Right hindlimb (tissue), 1 donor: ENCODE results near the gene USP7.
A peak's percentile ranks its signal among the peaks of the same experiment; 100 is the strongest.
"Not testable (repeated sequence)": the region's sequence is repeated elsewhere in the genome, so short reads cannot be mapped to it uniquely, and the experiment has no call there.

Source experiments
- DNase-seq: peaks from one replicate; pipeline ENCODE4 v3.0.0-alpha.2; 2018

USP7 gene

GRCh38 chr16:8963821-8964441 lies at the start of gene USP7:
TSS of gene USP7 (minus strand) at chr16:8963906. CDS start at chr16:8963285, 621 bp downstream.
- peak; percentile 94 for DNase-seq

GRCh38 chr16:9013508-9013864 lies 49.8 kb upstream of the USP7 start:
- no peak for DNase-seq

DNA sequence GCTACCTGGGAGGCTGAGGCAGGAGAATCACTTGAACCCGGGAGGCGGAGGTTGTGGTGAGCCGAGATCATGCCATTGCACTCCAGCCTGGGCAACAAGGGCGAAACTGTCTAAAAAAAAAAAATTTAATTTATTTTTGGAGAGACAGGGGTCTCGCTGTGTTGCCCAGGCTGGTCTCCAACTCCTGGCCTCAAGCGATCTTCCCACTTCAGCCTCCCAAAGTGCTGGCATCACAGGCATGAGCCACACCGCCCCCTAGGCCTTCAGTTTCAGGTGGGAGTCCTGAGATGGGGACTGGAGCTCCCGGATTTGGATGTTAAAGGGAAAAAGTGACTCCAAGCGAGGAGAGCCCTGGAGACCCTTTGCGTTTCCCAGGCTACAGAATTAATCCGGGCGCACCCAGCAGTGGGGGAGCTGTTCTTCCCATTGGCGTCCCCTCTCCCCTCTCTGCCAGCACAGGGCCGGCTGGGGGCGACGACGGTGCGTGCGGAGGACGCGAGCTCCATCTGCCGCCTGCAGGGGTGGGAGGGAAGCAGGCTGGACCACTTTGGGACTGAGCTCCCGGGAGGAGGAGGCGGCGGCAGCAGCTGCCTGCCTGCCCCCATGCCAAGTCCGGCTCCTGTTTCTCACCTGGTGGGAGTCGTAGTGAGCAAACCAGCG lies 49.3 kb upstream of the USP7 start:
- peak; percentile 26 for DNase-seq

- no peak for DNase-seq
Observed at GRCh38 chr16:9012330-9012729, 48.6 kb upstream of the USP7 start.

DNA sequence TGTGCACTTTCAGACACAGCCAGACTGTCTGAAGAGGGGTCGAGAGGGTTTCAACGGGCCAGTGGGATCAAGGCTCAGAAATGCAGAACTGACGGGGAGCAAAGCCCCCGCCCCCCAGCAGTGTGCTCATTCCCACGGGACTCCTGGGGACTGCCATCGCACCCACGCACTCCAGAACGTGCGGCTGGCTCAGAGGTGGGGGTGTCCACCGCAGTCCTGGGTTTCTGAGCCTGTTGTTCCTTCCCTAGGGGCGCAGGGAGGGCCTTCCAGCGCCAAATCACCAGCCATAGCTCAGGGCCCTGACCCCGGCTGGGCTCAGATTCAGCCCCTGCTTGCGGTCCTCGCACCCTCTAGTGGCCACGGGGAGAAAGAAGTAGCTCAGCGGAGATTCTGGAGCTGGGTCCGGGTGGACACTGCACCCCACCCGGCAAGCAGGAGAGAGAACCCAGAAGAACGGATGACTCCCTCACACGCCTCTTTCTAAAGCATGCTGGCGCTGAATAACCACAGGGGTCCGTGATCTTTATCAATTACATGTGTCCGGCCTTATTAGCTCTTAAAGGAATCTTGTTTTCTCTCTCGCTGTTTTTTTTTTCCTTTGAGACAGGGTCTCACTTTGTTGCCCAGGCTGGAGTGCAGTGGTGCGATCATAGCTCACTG lies 45.0 kb upstream of the USP7 start:
- peak; percentile 68 for DNase-seq

- DNase-seq, result no peak
Observed at GRCh38 chr16:9007177-9007794, 43.6 kb upstream of the USP7 start.

DNA sequence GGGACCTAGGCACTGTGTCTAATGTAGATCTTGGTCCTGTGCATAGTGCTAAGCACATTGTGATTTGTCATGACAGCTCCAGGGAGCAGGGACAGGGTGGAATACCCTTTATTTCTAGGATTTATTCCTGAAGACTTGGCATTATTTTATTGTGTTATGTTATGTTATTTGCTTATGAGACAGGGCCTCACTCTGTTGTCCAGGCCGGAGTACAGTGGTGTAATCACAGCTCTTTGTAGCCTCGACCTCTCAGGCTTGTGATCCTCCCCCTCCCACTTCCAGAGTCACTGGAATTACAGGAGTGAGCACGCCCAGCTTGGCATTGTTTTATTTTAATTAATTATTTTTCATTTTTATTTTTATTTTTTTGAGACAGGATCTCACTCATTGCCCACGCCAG lies 40.5 kb upstream of the USP7 start:
- DNase-seq, result no peak

DNA sequence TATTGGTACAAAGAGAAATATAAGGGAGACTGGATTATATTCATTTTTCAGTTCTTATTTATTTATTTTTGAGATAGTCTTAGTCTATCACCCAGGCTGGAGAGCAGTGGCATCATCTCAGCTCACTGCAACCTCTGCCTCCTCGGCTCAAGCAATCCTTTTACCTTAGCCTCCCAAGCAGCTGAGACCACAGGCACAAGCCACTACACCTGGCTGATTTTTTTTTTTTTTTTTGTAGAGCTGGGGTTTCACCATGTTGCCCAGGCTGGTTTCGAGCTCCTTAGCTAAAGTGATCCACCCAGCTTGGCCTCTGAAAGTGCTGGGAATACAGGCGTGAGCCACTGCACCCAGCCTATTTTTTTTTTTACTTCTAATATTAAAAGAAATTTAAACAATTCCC lies 40.1 kb upstream of the USP7 start:
- no peak for DNase-seq

DNA sequence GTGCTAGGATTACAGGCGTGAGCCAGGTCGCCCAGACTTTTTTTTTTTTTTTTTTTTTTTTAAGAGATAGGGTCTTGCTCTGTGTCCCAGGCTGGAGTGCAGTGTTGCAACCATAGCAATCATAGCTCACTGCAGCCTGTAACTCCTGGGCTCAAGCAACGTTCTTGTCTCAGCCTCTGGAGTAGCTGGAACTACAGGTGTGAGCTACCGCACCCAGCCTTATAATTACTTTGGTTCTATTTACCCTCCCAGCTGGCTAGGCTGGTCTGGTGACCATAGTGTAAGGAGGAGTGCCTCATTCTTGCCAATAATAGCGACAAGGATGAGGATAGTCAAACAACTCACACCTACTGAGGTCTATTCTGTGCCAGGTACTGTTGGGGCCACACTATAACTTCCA lies 39.6 kb upstream of the USP7 start:
- no peak for DNase-seq

- DNase-seq, result no peak
Observed at GRCh38 chr16:9002042-9002441, 38.3 kb upstream of the USP7 start.

- DNase-seq, result no peak
Observed at GRCh38 chr16:9000664-9001063, 37.0 kb upstream of the USP7 start.

DNA sequence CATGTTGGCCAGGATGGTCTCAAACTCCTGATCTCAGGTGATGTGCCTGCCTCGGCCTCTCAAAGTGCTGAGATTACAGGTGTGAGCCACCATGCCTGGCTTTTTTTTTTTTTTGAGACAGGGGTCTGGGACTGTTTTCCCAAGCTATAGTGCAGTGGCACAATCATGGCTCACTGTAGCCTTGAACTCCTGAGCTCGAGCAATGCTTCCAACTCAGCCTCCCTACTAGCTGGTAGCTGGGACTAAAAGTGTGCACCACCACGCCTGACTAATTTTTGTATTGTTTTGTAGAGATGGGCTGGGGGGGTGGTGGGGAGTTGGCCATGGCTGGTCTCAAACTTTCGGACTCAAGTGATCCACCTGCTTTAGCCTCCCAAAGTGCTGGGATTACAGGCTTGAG lies 36.1 kb upstream of the USP7 start:
- DNase-seq, result no peak

GRCh38 chr16:8998108-8998507 lies 34.4 kb upstream of the USP7 start:
- no peak for DNase-seq

DNA sequence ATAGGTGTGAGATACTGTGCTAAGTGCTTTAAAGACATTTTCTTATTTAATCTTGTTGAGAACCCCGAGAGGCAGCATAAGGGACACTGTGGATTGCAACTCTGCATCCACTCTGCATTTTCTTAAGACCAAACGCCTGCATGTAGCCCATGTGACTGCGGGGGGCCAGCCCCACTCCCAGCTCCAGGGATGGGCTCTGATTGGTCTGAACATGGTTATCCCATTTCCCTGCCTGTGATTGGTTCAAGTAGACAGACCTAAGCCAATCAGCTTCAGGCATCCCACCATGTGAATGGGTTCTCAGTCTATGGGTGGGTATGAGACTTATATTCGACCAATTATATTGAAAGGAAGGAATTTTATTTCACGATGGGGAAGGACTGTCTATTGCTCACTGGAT lies 33.2 kb upstream of the USP7 start:
- no peak for DNase-seq

- no peak for DNase-seq
Observed at GRCh38 chr16:8990445-8990844, 26.7 kb upstream of the USP7 start.

- DNase-seq, result no peak
Observed at GRCh38 chr16:8989099-8989878, 25.6 kb upstream of the USP7 start.

DNA sequence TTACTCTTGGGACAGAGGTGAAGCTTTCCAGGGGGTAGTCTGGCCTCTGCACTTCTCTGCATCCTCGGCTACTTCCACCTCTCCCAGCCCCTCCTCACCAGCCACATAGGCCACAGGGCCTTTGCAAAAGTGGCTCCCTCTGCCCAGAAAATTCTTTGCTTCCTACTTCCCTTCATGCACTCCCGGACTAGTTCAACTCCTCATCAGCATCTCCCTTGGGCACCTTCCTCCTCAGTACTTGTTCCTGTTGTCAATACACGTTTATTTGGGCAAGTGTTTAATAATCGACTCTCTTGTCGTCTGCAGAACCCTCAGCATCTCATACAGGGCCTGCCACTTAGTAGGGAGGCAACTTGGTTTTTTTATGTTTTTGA lies 23.1 kb upstream of the USP7 start:
- DNase-seq, result no peak

DNA sequence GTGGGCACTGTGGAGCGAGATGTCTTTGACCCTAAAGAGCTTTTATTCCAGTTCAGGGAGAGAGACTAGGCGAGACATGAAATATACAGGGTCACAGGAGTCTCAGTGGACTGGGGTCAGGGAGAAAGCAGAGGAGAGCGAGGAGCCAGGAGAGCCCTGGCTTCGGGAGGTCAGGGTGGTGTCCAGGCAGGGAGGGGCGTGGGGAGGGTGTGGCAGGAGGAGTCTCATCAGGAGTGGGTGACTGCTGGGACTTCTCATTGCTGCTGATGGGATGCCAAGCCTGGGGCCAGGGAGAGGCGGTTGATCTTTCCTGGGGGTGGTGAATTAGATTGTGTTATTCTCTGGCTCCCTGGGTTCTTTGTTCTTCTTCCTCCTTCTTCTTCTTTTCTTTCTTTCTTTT lies 22.4 kb upstream of the USP7 start:
- no peak for DNase-seq

GRCh38 chr16:8982816-8983215 lies 19.1 kb upstream of the USP7 start:
- no peak for DNase-seq

DNA sequence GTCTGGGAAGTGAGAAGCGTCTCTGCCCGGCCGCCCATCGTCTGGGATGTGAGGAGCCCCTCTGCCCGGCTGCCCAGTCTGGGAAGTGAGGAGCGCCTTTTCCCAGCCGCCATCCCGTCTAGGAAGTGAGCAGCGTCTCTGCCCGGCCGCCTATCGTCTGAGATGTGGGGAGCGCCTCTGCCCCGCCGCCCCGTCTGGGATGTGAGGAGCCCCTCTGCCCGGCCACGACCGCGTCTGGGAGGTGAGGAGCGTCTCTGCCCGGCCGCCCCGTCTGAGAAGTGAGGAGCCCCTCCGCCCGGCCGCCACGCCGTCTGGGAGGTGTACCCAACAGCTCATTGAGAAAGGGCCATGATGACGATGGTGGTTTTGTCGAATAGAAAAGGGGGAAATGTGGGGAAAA lies 18.2 kb upstream of the USP7 start:
- not testable (repeated sequence) for DNase-seq

- not testable (repeated sequence) for DNase-seq
Observed at GRCh38 chr16:8976189-8976588, 12.5 kb upstream of the USP7 start.

DNA sequence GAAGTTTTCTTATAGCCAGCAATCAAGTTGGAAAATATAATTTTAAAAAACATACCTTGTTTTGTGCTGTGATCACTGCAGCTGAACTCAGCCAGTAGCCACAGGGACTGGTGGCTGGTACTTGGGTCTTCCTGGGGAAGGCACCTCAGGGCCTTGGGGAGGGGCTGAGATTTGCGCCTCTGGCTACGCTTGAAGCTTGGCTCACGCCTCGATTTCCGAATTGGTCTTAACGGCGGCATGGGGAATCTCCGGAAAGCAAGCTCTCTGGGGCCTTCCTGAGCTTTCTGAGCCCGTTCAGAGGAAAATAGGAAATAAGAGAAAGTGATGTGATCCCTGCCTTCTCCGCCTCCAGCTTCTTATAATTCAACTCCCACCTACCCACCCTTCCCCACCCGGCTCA lies 11.3 kb upstream of the USP7 start:
- no peak for DNase-seq

DNA sequence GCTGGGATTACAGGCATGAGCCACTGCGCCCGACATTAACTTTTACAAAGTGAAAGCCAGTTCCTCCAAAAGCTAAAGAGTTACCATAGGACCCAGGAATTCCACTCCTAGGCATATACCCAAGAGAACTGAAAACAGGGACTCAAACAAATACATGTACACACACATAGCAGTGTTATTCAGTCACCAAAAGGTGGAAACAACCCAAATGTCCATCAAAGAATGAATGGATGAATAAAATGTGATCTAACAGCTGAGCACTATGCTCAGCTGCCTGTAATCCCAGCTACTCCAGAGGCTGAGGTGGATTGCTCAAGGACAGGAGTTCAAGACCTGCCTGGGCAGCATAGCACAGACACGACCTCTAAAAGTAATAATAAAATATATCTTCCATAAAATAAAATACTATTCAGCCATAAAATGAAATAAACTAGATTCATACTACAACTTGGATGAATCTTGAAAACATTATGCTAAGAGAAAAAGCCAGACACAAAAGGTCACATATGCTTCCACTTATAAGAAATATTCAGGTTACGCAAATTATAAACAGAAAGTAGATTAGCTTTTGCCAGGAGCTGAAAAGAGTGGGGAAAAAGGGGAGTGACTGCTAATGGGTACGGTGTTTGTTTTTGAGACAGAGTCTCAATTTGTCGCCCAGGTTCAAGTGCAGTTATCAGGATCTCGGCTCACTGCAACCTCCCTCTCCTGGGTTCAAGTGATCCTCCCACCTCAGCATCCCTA lies 9.3 kb upstream of the USP7 start:
- no peak for DNase-seq
